Endothelial cell of umbilical vein (primary cell): ENCODE data around the gene MZT2A. TPM values are rescaled to one million over a fixed set of nuclear protein-coding genes. Genes with fewer than 3 reads are reported as not detected.
"Not testable (repeated sequence)": the region's sequence is repeated elsewhere in the genome, so short reads cannot be mapped to it uniquely, and the experiment has no call there.

ENCODE experiments used
- BruUV-seq: library from RNA; stranded (reverse); fragments of 400-500 nt; replicated peaks from 2 replicates; lab custom pipeline; 2021; lab: Mats Ljungman, UMichigan
- CTCF ChIA-PET: fragments of 300-600, 350-600 bp; sonication (Branson Sonifier 250); formaldehyde crosslinking; loops from one replicate; lab custom pipeline; 2021; ENCODE audit warnings: antibody characterized with exemption, inconsistent platforms; lab: Charles Lee
- POLR2A ChIA-PET: fragments of 300-600, 350-600 bp; sonication (Branson Sonifier 250); formaldehyde crosslinking; loops from one replicate; lab custom pipeline; 2021; ENCODE audit warnings: antibody characterized with exemption, inconsistent platforms; lab: Charles Lee
- DNase-seq: peaks from one replicate; pipeline ENCODE4 v3.0.0-alpha.2; 2011; ENCODE audit warnings: low read depth, low spot score
- FAIRE-seq: peaks from 2 replicates; lab custom pipeline; 2011; peaks lifted over from hg19 to GRCh38; lab: Jason Lieb, UNC
- H2AFZ ChIP-seq: 2 replicates; pipeline ENCODE4 v1.6.0; 2012; ENCODE audit warnings: low read depth, low read length, control low read depth, inconsistent platforms
- H3K27ac ChIP-seq: 2 replicates; pipeline ENCODE4 v1.5.1; 2011; ENCODE audit warnings: low read depth, mild to moderate bottlenecking, control low read depth, low read length, moderate library complexity; ENCODE audit not compliant: insufficient read depth
- H3K27me3 ChIP-seq, 2 experiments: 2 replicates each; pipeline versions ENCODE4 v1.6.0 to v1.6.1; 2011; ENCODE audit warnings: low read length in 2 of 2, mixed read lengths in 1 of 2; ENCODE audit not compliant: control insufficient read depth in 2 of 2, insufficient read depth in 2 of 2
- H3K36me3 ChIP-seq, 2 experiments: 2 replicates in 1 of 2; 3 replicates in 1 of 2; pipeline ENCODE4 v1.5.1; 2011; ENCODE audit warnings: low read length in 2 of 2, mild to moderate bottlenecking in 1 of 2, moderate library complexity in 1 of 2; ENCODE audit not compliant: control insufficient read depth in 2 of 2, insufficient read depth in 2 of 2; ENCODE audit errors: extremely low read depth in 1 of 2
- H3K4me1 ChIP-seq: 3 replicates; pipeline ENCODE4 v1.5.1; 2011; ENCODE audit warnings: mild to moderate bottlenecking, low read length; ENCODE audit not compliant: control insufficient read depth, insufficient read depth; ENCODE audit errors: extremely low read depth
- H3K4me2 ChIP-seq: 2 replicates; pipeline ENCODE4 v1.6.1; 2011; ENCODE audit warnings: low read length, control low read depth, mixed read lengths; ENCODE audit not compliant: insufficient read depth
- H3K4me3 ChIP-seq, 3 experiments: fragments of 200-600 bp in 1 of 3; sonication (generic), shearing (Covaris generic) in 1 of 3; replicated peaks in 1 of 3; 2 replicates each; pipeline ENCODE4 v1.5.1; 2011 to 2016; ENCODE audit warnings: control low read depth in 3 of 3, low read length in 3 of 3, mild to moderate bottlenecking in 2 of 3, inconsistent platforms in 1 of 3, low read depth in 1 of 3, moderate library complexity in 1 of 3; ENCODE audit not compliant: insufficient read depth in 1 of 3
- H3K79me2 ChIP-seq: 2 replicates; pipeline ENCODE4 v1.6.0; 2012; ENCODE audit warnings: low read length, inconsistent platforms; ENCODE audit not compliant: control insufficient read depth, insufficient read depth
- H3K9ac ChIP-seq: replicated peaks from 2 replicates; pipeline ENCODE3; 2011; ENCODE audit warnings: low read length, control low read depth; ENCODE audit not compliant: insufficient read depth; ENCODE audit errors: extremely low read depth
- H3K9me1 ChIP-seq: replicated peaks from 3 replicates; pipeline ENCODE4 v1.6.0; 2011; ENCODE audit warnings: mild to moderate bottlenecking, low read length; ENCODE audit not compliant: control insufficient read depth, insufficient read depth; ENCODE audit errors: extremely low read depth
- H3K9me3 ChIP-seq: replicated peaks from 2 replicates; pipeline ENCODE4 v1.5.1; 2012; ENCODE audit warnings: low read length, inconsistent platforms; ENCODE audit not compliant: control insufficient read depth, insufficient read depth
- H4K20me1 ChIP-seq: replicated peaks from 2 replicates; pipeline ENCODE3; 2011; ENCODE audit warnings: mild to moderate bottlenecking, low read length; ENCODE audit not compliant: control insufficient read depth, insufficient read depth; ENCODE audit errors: extremely low read depth
- EZH2 ChIP-seq: IDR thresholded peaks from 2 replicates; pipeline ENCODE4 v1.6.1; 2012; ENCODE audit warnings: borderline replicate concordance, low read depth, mild to moderate bottlenecking, moderate library complexity, low read length, inconsistent platforms; ENCODE audit not compliant: severe bottlenecking
- MYC ChIP-seq: IDR thresholded peaks from one replicate; pipeline ENCODE4 v1.6.1; 2011; ENCODE audit warnings: mild to moderate bottlenecking, low read depth, low read length
- dilution Hi-C: fragments of 300-500 bp; cut with MboI; formaldehyde crosslinking; loops from one replicate; pipeline ENCODE4 v1.15.0; 2019; ENCODE audit warnings: low sequenced_read_pairs; ENCODE audit not compliant: extremely low pct_ligation_motif_present
- intact Hi-C: fragments of 100-400 bp; cut with micrococcal nuclease; formaldehyde crosslinking; loops from one replicate; pipeline ENCODE4 v1.10.0; 2022
- polyA plus RNA-seq, 4 experiments: library from polyadenylated mRNA; depleted of rRNA in 3 of 4; stranded (reverse) in 3 of 4; unstranded in 1 of 4; fragments of >200 nt; gene quantifications; 2 replicates each; pipeline versions ENCODE4 v1.2.1 to v1.2.3, GENCODE V29; 2011 to 2012; ENCODE audit warnings: missing spikeins in 1 of 4
- total RNA-seq: library from RNA; stranded (reverse); gene quantifications from 2 replicates; pipeline ENCODE4 v1.2.3, GENCODE V29; 2021

Gene MZT2A
- total and polyA plus RNA-seq, 2 donors (not counting 3 experiments of a cell fraction or from before 2014, with no cell fraction given), result 117 to 170 TPM

- H3K4me2 ChIP-seq, H3K27ac ChIP-seq, H2AFZ ChIP-seq, FAIRE-seq, BruUV-seq, H3K9ac ChIP-seq, H3K27me3 ChIP-seq, H4K20me1 ChIP-seq, CTCF ChIA-PET, dilution Hi-C loops, POLR2A ChIA-PET, H3K4me1 ChIP-seq, H3K79me2 ChIP-seq, intact Hi-C loops, H3K9me1 ChIP-seq, H3K4me3 ChIP-seq, DNase-seq, H3K9me3 ChIP-seq: not testable (repeated sequence)
- peaks cover 0 to 26% of the 10 kb centered on the region in 2 experiments for H3K36me3 ChIP-seq
Measured at GRCh38 chr2:131511291-131511968, 19.2 kb upstream of the MZT2A start.

DNA sequence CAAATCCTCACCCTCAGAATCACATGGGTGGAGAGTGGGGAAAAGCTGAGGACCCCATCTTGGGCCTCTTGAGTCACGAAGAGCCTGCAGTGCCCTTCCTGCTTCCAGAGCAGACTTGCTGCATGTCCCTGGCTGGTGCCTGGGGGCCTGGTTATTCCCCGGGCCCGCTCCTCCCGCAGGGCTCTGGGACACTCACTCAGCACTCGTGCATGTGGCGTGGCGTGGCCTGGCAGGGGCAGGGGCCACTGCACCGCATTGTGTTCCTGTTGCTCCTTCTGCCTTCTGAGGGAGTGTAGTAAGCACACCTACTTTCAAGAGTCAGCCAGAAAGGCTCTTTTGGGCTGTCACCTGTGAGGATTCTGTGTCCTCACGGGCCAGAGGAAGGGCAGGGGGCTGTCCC lies 17.4 kb upstream of the MZT2A start:
- Histone ChIP-seq H3K4me2 (no peak overlapping the region), H3K4me3 (no peak overlapping the region), H3K27ac (no peak overlapping the region), H3K79me2 (no peaks in the 10 kb centered on the region), H3K36me3 (peaks cover 0 to 26% of the 10 kb centered on the region in 2 experiments), H2AFZ (no peak overlapping the region), H3K4me1 (no peaks in the 10 kb centered on the region), H3K9ac (no peak overlapping the region), H3K27me3 (no peaks in the 10 kb centered on the region), H3K9me3 (no peaks in the 10 kb centered on the region), H3K9me1 (no peaks in the 10 kb centered on the region), H4K20me1 (no peaks in the 10 kb centered on the region)
- DNase-seq, result no peak
- POLR2A ChIA-PET, result no interaction called here
- no peak for FAIRE-seq
- BruUV-seq, result no TSS peak
- CTCF ChIA-PET, result no interaction called here
- dilution Hi-C loops (no loop called here), intact Hi-C loops (no loop called here)
- TF ChIP-seq EZH2, result no peak
- TF ChIP-seq MYC, result no peak

DNA sequence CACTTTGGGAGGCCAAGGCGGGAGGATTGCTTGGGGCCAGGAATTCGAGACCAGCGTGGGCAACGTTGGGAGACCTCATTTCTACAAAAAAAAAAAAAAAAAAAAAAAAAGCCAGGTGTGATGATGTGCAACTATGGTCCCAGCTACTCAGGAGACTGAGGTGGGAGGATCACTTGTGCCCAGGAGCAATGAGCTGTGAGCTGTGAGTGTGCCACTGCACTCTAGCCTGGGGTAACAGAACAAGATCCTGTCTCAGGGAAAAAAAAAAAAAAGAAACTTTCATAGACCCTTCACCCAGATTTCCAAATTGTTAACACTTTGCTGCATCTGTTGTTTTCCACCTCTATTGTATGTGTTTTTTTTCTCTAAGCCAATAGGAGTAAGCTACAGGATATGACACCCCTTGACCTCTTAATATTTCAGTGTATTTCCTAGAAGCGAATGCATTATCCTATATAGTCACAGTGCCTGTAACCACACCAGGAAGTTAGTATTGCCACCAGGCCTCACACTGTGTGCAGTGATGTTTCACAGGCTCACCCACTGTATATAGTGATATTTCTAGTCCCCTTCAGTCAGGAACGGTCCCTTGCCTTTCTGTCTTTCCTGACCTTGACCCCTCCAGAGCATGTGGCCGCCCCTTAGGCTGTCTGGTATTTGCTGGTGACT lies 12.0 kb upstream of the MZT2A start:
- H3K9me1 ChIP-seq, dilution Hi-C loops, H4K20me1 ChIP-seq, H3K9ac ChIP-seq, H3K4me2 ChIP-seq, BruUV-seq, H3K9me3 ChIP-seq, intact Hi-C loops, H3K4me1 ChIP-seq, H2AFZ ChIP-seq, POLR2A ChIA-PET, H3K79me2 ChIP-seq, DNase-seq, H3K27me3 ChIP-seq, H3K27ac ChIP-seq, H3K4me3 ChIP-seq: not testable (repeated sequence)
- FAIRE-seq, result peak; percentile 93
- CTCF ChIA-PET, result interaction anchor here (0.6 to 2.5 kb wide), 2 partner anchors 11 to 84 kb away, joined by 3 to 20 read pairs; partner anchors contain the start of gene MZT2A
- H3K36me3 ChIP-seq, result peaks cover 0 to 24% of the 10 kb centered on the region in 2 experiments
